ENCODE results near the gene ARHGAP15.

ARHGAP15 gene

GRCh38 chr2:143501106-143501676 lies 372.0 kb downstream of the ARHGAP15 start:
- peaks cover 29% of the 10 kb centered on the region for H3K36me3 Mint-ChIP-seq
- DNase-seq (ENCODE audit: low spot score in 2 of 2) = no peak
- no peaks in the 10 kb centered on the region for H3K9me3 Mint-ChIP-seq
- H3K4me1 Mint-ChIP-seq = peaks cover 30% of the 10 kb centered on the region
- peak overlapping the region; percentile 26 for H3K27ac Mint-ChIP-seq
- no peak for ATAC-seq (ENCODE audit: low read depth)
- H3K27me3 Mint-ChIP-seq = no peaks in the 10 kb centered on the region
- H3K4me3 Mint-ChIP-seq = no peak overlapping the region

- H3K27ac Mint-ChIP-seq = peak overlapping the region; percentile 26
- H3K4me3 Mint-ChIP-seq = no peak overlapping the region
- DNase-seq (ENCODE audit: low spot score in 2 of 2) (no peak), ATAC-seq (ENCODE audit: low read depth) (no peak)
- H3K27me3 Mint-ChIP-seq = no peaks in the 10 kb centered on the region
- peaks cover 39% of the 10 kb centered on the region for H3K36me3 Mint-ChIP-seq
- no peaks in the 10 kb centered on the region for H3K9me3 Mint-ChIP-seq
- peaks cover 25% of the 10 kb centered on the region for H3K4me1 Mint-ChIP-seq
These were observed 374.1 kb downstream of the ARHGAP15 start for GRCh38 chr2:143503280-143503679.

GRCh38 chr2:143504397-143504796 lies 375.2 kb downstream of the ARHGAP15 start:
- peaks cover 16% of the 10 kb centered on the region for H3K4me1 Mint-ChIP-seq
- no peak overlapping the region for H3K4me3 Mint-ChIP-seq
- H3K36me3 Mint-ChIP-seq = peaks cover 36% of the 10 kb centered on the region
- no peak overlapping the region for H3K27ac Mint-ChIP-seq
- H3K27me3 Mint-ChIP-seq = no peaks in the 10 kb centered on the region
- DNase-seq (ENCODE audit: low spot score in 2 of 2) = no peak
- H3K9me3 Mint-ChIP-seq = no peaks in the 10 kb centered on the region
- no peak for ATAC-seq (ENCODE audit: low read depth)

GRCh38 chr2:143505542-143505941 lies 376.3 kb downstream of the ARHGAP15 start:
- Mint-ChIP-seq H3K36me3 (peaks cover 41% of the 10 kb centered on the region), H3K27ac (no peak overlapping the region), H3K27me3 (no peaks in the 10 kb centered on the region), H3K4me3 (no peak overlapping the region), H3K4me1 (peaks cover 16% of the 10 kb centered on the region), H3K9me3 (peaks cover 1% of the 10 kb centered on the region)
- DNase-seq (ENCODE audit: low spot score in 2 of 2) = no peak
- ATAC-seq (ENCODE audit: low read depth) = no peak

GRCh38 chr2:143513081-143513480 lies 383.9 kb downstream of the ARHGAP15 start:
- ATAC-seq (ENCODE audit: low read depth) (no peak), DNase-seq (ENCODE audit: low spot score in 2 of 2) (no peak)
- no peaks in the 10 kb centered on the region for H3K27me3 Mint-ChIP-seq
- peaks cover 6% of the 10 kb centered on the region for H3K4me1 Mint-ChIP-seq
- H3K27ac Mint-ChIP-seq = no peak overlapping the region
- H3K9me3 Mint-ChIP-seq = peaks cover 1% of the 10 kb centered on the region
- H3K4me3 Mint-ChIP-seq = no peak overlapping the region
- H3K36me3 Mint-ChIP-seq = peaks cover 60% of the 10 kb centered on the region

- peaks cover 58% of the 10 kb centered on the region for H3K36me3 Mint-ChIP-seq
These were observed 385.2 kb downstream of the ARHGAP15 start for GRCh38 chr2:143514413-143514812.

GRCh38 chr2:143515318-143515717 lies 386.1 kb downstream of the ARHGAP15 start:
- Mint-ChIP-seq H3K9me3 (peaks cover 1% of the 10 kb centered on the region), H3K4me3 (no peak overlapping the region), H3K27ac (peak overlapping the region; percentile 37), H3K4me1 (peaks cover 4% of the 10 kb centered on the region), H3K27me3 (no peaks in the 10 kb centered on the region), H3K36me3 (peaks cover 62% of the 10 kb centered on the region)
- ATAC-seq (ENCODE audit: low read depth) (no peak), DNase-seq (ENCODE audit: low spot score in 2 of 2) (no peak)

More at GRCh38 chr2:143514413-143514812, 385.2 kb downstream of the ARHGAP15 start:
- no peaks in the 10 kb centered on the region for H3K27me3 Mint-ChIP-seq
- no peak overlapping the region for H3K4me3 Mint-ChIP-seq
- peaks cover 1% of the 10 kb centered on the region for H3K9me3 Mint-ChIP-seq
- H3K4me1 Mint-ChIP-seq = peaks cover 3% of the 10 kb centered on the region
- ATAC-seq (ENCODE audit: low read depth) (no peak), DNase-seq (ENCODE audit: low spot score in 2 of 2) (no peak)
- H3K27ac Mint-ChIP-seq = no peak overlapping the region

- peaks cover 8% of the 10 kb centered on the region for H3K4me1 Mint-ChIP-seq
- no peak overlapping the region for H3K27ac Mint-ChIP-seq
- no peak for ATAC-seq (ENCODE audit: low read depth)
- peaks cover 45% of the 10 kb centered on the region for H3K36me3 Mint-ChIP-seq
- no peak overlapping the region for H3K4me3 Mint-ChIP-seq
- H3K9me3 Mint-ChIP-seq = no peaks in the 10 kb centered on the region
- DNase-seq (ENCODE audit: low spot score in 2 of 2) = no peak
- H3K27me3 Mint-ChIP-seq = no peaks in the 10 kb centered on the region
These were observed 390.3 kb downstream of the ARHGAP15 start for GRCh38 chr2:143519521-143519920.

- H3K4me1 Mint-ChIP-seq = peaks cover 12% of the 10 kb centered on the region
- H3K36me3 Mint-ChIP-seq = peaks cover 37% of the 10 kb centered on the region
- no peak for ATAC-seq (ENCODE audit: low read depth)
- H3K27ac Mint-ChIP-seq = no peak overlapping the region
- no peak overlapping the region for H3K4me3 Mint-ChIP-seq
- no peaks in the 10 kb centered on the region for H3K27me3 Mint-ChIP-seq
- DNase-seq (ENCODE audit: low spot score in 2 of 2) = no peak
- no peaks in the 10 kb centered on the region for H3K9me3 Mint-ChIP-seq
These were observed 392.2 kb downstream of the ARHGAP15 start for GRCh38 chr2:143521396-143521795.

GRCh38 chr2:143522699-143523098 lies 393.5 kb downstream of the ARHGAP15 start:
- peaks cover 31% of the 10 kb centered on the region for H3K36me3 Mint-ChIP-seq
- ATAC-seq (ENCODE audit: low read depth) (no peak), DNase-seq (ENCODE audit: low spot score in 2 of 2) (no peak)
- H3K4me3 Mint-ChIP-seq = no peak overlapping the region
- peaks cover 9% of the 10 kb centered on the region for H3K4me1 Mint-ChIP-seq
- no peaks in the 10 kb centered on the region for H3K9me3 Mint-ChIP-seq
- H3K27ac Mint-ChIP-seq = peak overlapping the region; percentile 46
- no peaks in the 10 kb centered on the region for H3K27me3 Mint-ChIP-seq

GRCh38 chr2:143524119-143524553 lies 394.9 kb downstream of the ARHGAP15 start:
- no peak for ATAC-seq (ENCODE audit: low read depth)

GRCh38 chr2:143524559-143525401 lies 395.6 kb downstream of the ARHGAP15 start:
- Mint-ChIP-seq H3K9me3 (no peaks in the 10 kb centered on the region), H3K4me3 (no peak overlapping the region), H3K36me3 (peaks cover 33% of the 10 kb centered on the region), H3K27ac (no peak overlapping the region), H3K27me3 (no peaks in the 10 kb centered on the region), H3K4me1 (peaks cover 16% of the 10 kb centered on the region)
- DNase-seq (ENCODE audit: low spot score in 2 of 2) (no peak), ATAC-seq (ENCODE audit: low read depth) (no peak)

More at GRCh38 chr2:143524119-143524553, 394.9 kb downstream of the ARHGAP15 start:
- Mint-ChIP-seq H3K36me3 (peaks cover 30% of the 10 kb centered on the region), H3K27ac (no peak overlapping the region), H3K4me3 (no peak overlapping the region), H3K4me1 (peaks cover 11% of the 10 kb centered on the region), H3K27me3 (no peaks in the 10 kb centered on the region), H3K9me3 (no peaks in the 10 kb centered on the region)
- DNase-seq (ENCODE audit: low spot score in 2 of 2) = no peak

GRCh38 chr2:143525402-143525860 lies 396.2 kb downstream of the ARHGAP15 start:
- H3K9me3 Mint-ChIP-seq = no peaks in the 10 kb centered on the region
- DNase-seq (ENCODE audit: low spot score in 2 of 2) (no peak), ATAC-seq (ENCODE audit: low read depth) (no peak)
- peak overlapping the region; percentile 51 for H3K27ac Mint-ChIP-seq
- peaks cover 14% of the 10 kb centered on the region for H3K4me1 Mint-ChIP-seq
- no peak overlapping the region for H3K4me3 Mint-ChIP-seq
- H3K36me3 Mint-ChIP-seq = peaks cover 33% of the 10 kb centered on the region
- H3K27me3 Mint-ChIP-seq = no peaks in the 10 kb centered on the region

- Mint-ChIP-seq H3K4me1 (peaks cover 16% of the 10 kb centered on the region), H3K4me3 (no peak overlapping the region), H3K9me3 (no peaks in the 10 kb centered on the region), H3K27me3 (no peaks in the 10 kb centered on the region), H3K27ac (no peak overlapping the region), H3K36me3 (peaks cover 39% of the 10 kb centered on the region)
- no peak for DNase-seq (ENCODE audit: low spot score in 2 of 2)
- ATAC-seq (ENCODE audit: low read depth) = no peak
These were observed 397.3 kb downstream of the ARHGAP15 start for GRCh38 chr2:143526498-143526897.
